Vagina (tissue), 2 donors: Measurements from ENCODE around the gene SLC35G6.

ENCODE experiments used
- POLR2A ChIP-seq, 2 donors: fragments of 450-650 bp; IDR thresholded peaks; one replicate each; pipeline ENCODE4 v1.6.1; 2017; ENCODE audit warnings: antibody characterized with exemption in 2 of 2, mild to moderate bottlenecking in 2 of 2, moderate library complexity in 2 of 2
- POLR2AphosphoS5 ChIP-seq, 2 donors: sonication (generic); formaldehyde crosslinking; IDR thresholded peaks; one replicate each; pipeline ENCODE4 v1.9.0; 2017; ENCODE audit warnings: antibody characterized with exemption in 2 of 2, mild to moderate bottlenecking in 2 of 2, low read depth in 1 of 2; ENCODE audit not compliant: insufficient read depth in 1 of 2
- TF ChIP-seq, protein P1 (sequence below), 3 experiments: fragments of 450-650 bp in 2 of 3; fragments of 200-600 bp in 1 of 3; sonication (generic) in 1 of 3; IDR thresholded peaks; one replicate each; pipeline ENCODE4 v1.5.1; 2017 to 2019; ENCODE audit warnings: antibody characterized with exemption in 3 of 3, mild to moderate bottlenecking in 2 of 3, moderate library complexity in 2 of 3

DNA sequence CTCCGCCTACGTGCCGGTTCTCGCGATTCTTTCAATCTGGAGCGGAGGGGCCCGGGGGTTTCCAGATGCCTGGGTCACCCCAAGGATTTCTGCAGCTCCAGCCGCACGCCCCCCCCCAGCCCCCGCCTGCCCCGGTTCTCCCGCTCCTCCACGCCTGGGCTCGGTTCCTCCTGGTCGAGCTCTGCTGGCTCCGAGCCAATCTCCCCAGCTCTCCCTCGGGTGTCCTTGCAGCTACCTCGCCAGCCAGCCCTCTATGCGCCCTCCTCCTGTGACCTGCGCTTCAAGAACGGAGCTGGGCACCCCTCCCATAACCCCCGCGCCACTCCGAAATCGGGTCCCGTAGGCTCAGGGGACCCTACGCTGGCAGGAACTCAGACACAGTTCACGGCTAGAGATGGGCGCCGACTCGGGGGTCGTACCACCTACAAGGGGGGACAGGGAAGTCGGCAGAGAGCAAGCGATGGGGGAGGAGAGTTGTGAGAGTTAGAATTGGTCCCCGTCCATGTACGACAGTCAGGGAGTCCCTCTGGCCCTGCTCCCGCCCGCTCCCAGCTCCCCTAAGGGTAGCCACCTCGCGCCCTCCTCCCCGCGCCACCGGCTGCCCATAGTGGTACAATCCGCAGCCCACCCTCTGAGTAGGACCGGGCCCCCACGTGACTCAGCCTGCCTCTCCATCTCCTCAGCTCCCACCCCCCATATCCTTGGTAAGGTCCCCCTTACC is 41.0 kb upstream of the SLC35G6 start:
- TF ChIP-seq POLR2A (IDR thresholded peaks at IDR 0.05) (no peak), POLR2AphosphoS5 (IDR thresholded peaks at IDR 0.05; ENCODE audit: insufficient read depth in 1 of 2, low read depth in 1 of 2) (no peak)
- TF ChIP-seq, protein P1, sequence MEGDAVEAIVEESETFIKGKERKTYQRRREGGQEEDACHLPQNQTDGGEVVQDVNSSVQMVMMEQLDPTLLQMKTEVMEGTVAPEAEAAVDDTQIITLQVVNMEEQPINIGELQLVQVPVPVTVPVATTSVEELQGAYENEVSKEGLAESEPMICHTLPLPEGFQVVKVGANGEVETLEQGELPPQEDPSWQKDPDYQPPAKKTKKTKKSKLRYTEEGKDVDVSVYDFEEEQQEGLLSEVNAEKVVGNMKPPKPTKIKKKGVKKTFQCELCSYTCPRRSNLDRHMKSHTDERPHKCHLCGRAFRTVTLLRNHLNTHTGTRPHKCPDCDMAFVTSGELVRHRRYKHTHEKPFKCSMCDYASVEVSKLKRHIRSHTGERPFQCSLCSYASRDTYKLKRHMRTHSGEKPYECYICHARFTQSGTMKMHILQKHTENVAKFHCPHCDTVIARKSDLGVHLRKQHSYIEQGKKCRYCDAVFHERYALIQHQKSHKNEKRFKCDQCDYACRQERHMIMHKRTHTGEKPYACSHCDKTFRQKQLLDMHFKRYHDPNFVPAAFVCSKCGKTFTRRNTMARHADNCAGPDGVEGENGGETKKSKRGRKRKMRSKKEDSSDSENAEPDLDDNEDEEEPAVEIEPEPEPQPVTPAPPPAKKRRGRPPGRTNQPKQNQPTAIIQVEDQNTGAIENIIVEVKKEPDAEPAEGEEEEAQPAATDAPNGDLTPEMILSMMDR (IDR thresholded peaks at IDR 0.05) = no peak
